Ovary (tissue), 3 donors: ENCODE results near the gene GIN1.

ENCODE experiments used
- CTCF ChIP-seq, 3 donors: fragments of 450-650 bp in 2 of 3; fragments of 200-600 bp in 1 of 3; IDR thresholded peaks; one replicate each; pipeline versions ENCODE4 v1.5.1 to v1.8.0; 2016 to 2022; ENCODE audit warnings: antibody characterized with exemption in 3 of 3, mild to moderate bottlenecking in 1 of 3
- EP300 ChIP-seq: sonication (generic); formaldehyde crosslinking; IDR thresholded peaks from one replicate; pipeline ENCODE4 v1.6.1; 2017; ENCODE audit warnings: antibody characterized with exemption
- POLR2A ChIP-seq: fragments of 450-650 bp; IDR thresholded peaks from one replicate; pipeline ENCODE4 v1.6.1; 2017; ENCODE audit warnings: antibody characterized with exemption, mild to moderate bottlenecking, moderate library complexity
- donor health status: DM: no; HTN: no; CAD: no.

- no peak for TF ChIP-seq POLR2A
- no peak for TF ChIP-seq CTCF (IDR thresholded peaks at IDR 0.05)
- no peak for TF ChIP-seq EP300
These were observed 2.3 kb upstream of the GIN1 start for GRCh38 chr5:103122242-103122641.
